ENCODE results near the gene GANAB. TPM values are rescaled to one million over a fixed set of nuclear protein-coding genes. Genes with fewer than 3 reads are reported as not detected.

The GANAB gene
- total and polyA plus RNA-seq, 2 of the 13 experiments (the other 11 are each of a cell fraction or from before 2014, with no cell fraction given) = 99.5 to 234 TPM

DNA sequence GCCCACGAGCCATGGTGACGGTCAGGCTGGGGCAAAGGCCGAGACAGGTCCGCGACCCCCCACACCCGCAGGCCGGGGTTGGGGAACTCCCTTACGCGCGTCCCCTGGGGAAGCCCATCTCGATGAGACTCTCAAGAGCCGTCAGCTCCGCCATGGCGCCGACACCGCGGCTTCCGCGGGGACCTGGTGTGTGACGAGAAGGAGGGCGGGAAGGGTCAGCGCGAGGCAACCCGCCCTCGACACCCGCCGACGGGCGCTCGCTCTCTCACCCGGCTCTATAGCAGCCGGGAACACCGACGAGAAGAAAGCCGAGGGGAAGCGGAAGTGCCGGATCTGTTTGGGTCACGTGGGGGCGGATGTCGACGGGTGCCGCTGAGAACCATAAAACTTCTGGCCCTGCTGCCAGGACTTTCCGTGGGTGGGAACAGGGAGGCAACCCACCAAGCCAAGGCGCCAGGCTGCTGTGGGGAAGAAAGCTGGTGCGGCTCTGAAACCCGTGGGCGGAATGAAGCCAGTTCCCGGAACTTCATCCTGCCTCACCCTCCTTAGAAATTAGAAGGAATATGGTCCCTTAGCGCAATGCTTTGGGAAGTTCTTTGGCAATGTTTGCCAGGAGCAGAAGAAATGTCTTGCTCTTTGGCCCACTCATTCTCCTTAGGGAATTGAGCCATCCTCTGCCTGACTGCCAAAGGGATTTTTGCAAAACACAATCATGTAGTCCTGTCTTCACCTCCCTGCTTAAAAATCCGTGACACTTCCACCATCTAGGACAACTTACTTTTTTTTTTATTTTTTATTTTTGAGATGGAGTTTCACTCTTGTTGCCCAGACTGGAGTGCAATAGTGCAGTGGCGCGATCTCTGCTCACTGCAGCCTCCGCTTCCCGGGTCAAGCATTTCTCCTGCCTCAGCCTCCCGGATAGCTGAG is 32.6 kb upstream of the GANAB start, which contains the start of gene UBXN1 (continued):
- TF ChIP-seq, protein P1, sequence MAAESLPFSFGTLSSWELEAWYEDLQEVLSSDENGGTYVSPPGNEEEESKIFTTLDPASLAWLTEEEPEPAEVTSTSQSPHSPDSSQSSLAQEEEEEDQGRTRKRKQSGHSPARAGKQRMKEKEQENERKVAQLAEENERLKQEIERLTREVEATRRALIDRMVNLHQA (CRISPR knock-in tag; IDR thresholded peaks at IDR 0.05) = no peak
- TF ChIP-seq MEF2D (CRISPR knock-in tag; IDR thresholded peaks at IDR 0.05) (peak; percentile 77), ZFP41 (CRISPR knock-in tag; IDR thresholded peaks at IDR 0.05; ENCODE audit: borderline replicate concordance) (peak; percentile 79; the same call in 1 of the 2 replicates), SP2 (CRISPR knock-in tag; IDR thresholded peaks at IDR 0.05) (peak; percentile 49; the same call in 1 of the 2 replicates), CHD4 (IDR thresholded peaks at IDR 0.05; ENCODE audit: borderline replicate concordance, low read length) (no peak), TEAD2 (CRISPR knock-in tag; IDR thresholded peaks at IDR 0.05) (no peak), SPEN (CRISPR knock-in tag; IDR thresholded peaks at IDR 0.05; ENCODE audit: low read depth) (peak; percentile 88), CREB1 (IDR thresholded peaks at IDR 0.05) (peak; percentile 17; the same call in 1 of the 2 replicates), CREB1 (CRISPR knock-in tag; IDR thresholded peaks at IDR 0.05) (no peak), ZFP36L2 (CRISPR knock-in tag; IDR thresholded peaks at IDR 0.05) (no peak), SNAPC2 (CRISPR knock-in tag; IDR thresholded peaks at IDR 0.05) (peak; percentile 94), ONECUT2 (CRISPR knock-in tag; IDR thresholded peaks at IDR 0.05) (peak; percentile 14; the same call in 1 of the 2 replicates), ETV5 (CRISPR knock-in tag; IDR thresholded peaks at IDR 0.05; ENCODE audit: borderline replicate concordance) (peak; percentile 64), ZNF746 (CRISPR knock-in tag; IDR thresholded peaks at IDR 0.05) (peak; percentile 61; the same call in 1 of the 2 replicates), ZNF550 (CRISPR knock-in tag; IDR thresholded peaks at IDR 0.05; ENCODE audit: borderline replicate concordance) (no peak)
- TF ChIP-seq, protein P2, sequence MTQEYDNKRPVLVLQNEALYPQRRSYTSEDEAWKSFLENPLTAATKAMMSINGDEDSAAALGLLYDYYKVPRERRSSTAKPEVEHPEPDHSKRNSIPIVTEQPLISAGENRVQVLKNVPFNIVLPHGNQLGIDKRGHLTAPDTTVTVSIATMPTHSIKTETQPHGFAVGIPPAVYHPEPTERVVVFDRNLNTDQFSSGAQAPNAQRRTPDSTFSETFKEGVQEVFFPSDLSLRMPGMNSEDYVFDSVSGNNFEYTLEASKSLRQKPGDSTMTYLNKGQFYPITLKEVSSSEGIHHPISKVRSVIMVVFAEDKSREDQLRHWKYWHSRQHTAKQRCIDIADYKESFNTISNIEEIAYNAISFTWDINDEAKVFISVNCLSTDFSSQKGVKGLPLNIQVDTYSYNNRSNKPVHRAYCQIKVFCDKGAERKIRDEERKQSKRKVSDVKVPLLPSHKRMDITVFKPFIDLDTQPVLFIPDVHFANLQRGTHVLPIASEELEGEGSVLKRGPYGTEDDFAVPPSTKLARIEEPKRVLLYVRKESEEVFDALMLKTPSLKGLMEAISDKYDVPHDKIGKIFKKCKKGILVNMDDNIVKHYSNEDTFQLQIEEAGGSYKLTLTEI (CRISPR knock-in tag; conservative IDR thresholded peaks at IDR 0.05) = no peak
- TF ChIP-seq, protein P3, sequence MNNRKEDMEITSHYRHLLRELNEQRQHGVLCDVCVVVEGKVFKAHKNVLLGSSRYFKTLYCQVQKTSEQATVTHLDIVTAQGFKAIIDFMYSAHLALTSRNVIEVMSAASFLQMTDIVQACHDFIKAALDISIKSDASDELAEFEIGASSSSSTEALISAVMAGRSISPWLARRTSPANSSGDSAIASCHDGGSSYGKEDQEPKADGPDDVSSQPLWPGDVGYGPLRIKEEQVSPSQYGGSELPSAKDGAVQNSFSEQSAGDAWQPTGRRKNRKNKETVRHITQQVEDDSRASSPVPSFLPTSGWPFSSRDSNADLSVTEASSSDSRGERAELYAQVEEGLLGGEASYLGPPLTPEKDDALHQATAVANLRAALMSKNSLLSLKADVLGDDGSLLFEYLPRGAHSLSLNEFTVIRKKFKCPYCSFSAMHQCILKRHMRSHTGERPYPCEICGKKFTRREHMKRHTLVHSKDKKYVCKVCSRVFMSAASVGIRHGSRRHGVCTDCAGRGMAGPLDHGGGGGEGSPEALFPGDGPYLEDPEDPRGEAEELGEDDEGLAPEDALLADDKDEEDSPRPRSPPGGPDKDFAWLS (CRISPR knock-in tag; IDR thresholded peaks at IDR 0.05; ENCODE audit: borderline replicate concordance) = no peak
- TF ChIP-seq, protein P4, sequence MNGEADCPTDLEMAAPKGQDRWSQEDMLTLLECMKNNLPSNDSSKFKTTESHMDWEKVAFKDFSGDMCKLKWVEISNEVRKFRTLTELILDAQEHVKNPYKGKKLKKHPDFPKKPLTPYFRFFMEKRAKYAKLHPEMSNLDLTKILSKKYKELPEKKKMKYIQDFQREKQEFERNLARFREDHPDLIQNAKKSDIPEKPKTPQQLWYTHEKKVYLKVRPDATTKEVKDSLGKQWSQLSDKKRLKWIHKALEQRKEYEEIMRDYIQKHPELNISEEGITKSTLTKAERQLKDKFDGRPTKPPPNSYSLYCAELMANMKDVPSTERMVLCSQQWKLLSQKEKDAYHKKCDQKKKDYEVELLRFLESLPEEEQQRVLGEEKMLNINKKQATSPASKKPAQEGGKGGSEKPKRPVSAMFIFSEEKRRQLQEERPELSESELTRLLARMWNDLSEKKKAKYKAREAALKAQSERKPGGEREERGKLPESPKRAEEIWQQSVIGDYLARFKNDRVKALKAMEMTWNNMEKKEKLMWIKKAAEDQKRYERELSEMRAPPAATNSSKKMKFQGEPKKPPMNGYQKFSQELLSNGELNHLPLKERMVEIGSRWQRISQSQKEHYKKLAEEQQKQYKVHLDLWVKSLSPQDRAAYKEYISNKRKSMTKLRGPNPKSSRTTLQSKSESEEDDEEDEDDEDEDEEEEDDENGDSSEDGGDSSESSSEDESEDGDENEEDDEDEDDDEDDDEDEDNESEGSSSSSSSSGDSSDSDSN (CRISPR knock-in tag; IDR thresholded peaks at IDR 0.05) = peak; percentile 74
